HK-2 (cell line): Measurements from ENCODE around the gene PHACTR3.
A peak's percentile ranks its signal among the peaks of the same experiment; 100 is the strongest.
"Not testable (repeated sequence)": the region's sequence is repeated elsewhere in the genome, so short reads cannot be mapped to it uniquely, and the experiment has no call there.

Experiments used
- DNase-seq: peaks from one replicate; pipeline ENCODE4 v3.0.0-alpha.2; 2018; ENCODE audit not compliant: unreplicated experiment

PHACTR3 gene

GRCh38 chr20:59603781-59604541, at the start of gene PHACTR3:
TSS of gene PHACTR3 (plus strand) at chr20:59604540. CDS start at chr20:59605015, 475 bp downstream.
- no peak for DNase-seq

DNA sequence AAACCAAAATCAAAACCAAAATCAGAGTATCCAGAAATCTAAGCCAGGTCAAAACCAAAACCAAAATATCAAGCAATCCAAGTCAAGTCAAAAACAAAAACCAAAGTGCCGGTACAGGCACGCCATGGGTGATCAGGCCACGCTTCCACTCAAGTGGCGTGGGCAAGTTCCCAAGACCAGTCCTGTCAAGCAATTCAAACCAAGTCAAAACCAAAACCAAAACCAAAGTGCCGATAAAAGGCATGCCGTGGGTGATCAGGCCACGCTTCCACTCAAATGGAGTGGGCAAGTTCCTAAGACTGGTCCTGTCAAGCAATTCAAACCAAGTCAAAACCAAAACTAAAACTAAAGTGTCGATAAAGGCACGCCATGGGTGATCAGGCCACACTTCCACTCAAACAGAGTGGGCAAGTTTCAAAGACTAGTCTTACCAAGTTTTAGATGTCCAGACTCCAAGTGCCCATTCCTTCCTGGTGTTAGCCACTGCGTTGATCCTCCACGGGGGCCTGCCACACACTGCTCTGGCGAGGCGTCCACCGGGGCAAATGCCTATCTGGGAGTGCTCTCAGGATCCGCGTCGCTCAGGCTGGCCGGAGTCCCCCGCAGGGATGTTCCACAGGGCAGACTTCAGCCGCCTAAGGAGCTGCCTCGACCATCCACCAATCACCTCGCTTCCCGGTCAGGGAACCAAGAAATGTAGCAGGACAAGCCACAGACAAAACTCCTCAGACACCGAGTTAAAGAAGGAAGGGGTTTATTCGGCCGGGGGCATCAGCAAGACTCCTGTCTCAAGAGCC, 46.4 kb upstream of the PHACTR3 start:
- not testable (repeated sequence) for DNase-seq

DNA sequence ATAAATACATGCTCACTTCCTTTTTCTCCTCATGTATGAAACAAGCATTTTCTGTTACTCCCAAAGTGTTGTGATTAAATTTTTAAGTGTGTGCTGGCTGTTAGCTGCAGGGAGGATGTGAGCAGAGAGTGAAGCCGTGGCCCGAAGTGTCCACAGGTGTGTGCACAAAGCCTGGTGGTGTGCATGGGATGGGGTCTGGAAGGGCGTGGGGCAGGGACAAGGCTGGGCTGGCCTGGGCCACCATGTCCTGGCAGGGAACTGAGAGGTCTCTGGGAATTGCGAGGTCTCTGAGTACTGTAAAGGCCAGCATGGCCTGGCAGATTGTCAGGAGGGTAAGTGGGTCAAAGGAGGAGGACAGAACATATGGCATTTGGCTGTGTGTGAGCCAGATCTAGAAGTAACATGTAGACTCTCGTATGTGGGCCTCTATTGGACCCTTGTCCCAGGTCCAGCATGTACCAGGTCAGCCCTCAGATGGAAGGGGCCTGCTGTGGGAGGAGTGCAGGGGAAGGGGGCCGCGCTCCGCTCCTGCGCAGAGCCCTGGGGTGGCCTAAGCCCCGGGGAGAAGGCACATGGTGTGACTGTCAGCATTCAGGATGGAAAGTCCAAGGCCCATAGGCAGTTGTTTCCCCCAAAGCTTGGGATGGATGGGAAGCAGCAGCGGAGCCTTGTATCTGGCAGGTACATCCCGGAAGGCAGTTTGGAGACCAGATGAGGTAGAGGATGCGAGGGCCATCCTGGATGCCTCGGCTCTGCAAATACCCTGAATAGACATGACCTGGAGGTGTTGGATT, 45.1 kb upstream of the PHACTR3 start:
- no peak for DNase-seq

- DNase-seq = no peak
Measured at GRCh38 chr20:59559863-59560262, 44.5 kb upstream of the PHACTR3 start.

DNA sequence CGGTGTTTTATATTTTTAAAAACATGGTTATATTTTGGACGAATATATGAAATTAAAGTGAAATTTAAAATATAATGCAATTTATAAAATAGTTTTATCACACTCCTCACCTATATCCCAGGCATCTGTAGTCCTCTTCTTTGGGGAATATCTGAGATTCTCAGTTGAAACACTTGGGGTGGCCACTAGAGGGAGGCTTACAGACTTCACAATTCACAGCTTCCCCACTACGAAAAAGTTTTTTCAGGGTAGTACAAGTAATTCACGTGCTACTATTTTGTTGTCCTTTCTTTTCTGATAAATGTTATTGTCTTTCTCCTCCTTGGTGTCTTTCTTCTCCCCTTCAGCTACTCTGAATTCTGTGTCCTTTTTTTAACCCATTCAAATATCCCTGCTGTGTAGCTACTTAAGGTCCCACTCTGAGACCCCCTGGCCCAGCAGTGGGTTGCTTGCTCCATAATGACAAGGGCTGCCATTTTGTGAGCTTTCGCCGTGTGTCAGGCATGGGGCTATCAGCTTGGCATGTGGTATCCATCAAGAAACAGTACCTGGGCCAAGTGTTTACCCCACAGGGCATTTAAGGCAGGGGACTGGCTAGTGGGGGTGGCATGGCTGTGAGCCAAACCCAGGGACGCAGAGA, 43.6 kb upstream of the PHACTR3 start:
- no peak for DNase-seq

GRCh38 chr20:59561228-59561605, 43.1 kb upstream of the PHACTR3 start:
- DNase-seq = no peak

GRCh38 chr20:59561614-59562277, 42.6 kb upstream of the PHACTR3 start:
- DNase-seq = no peak

GRCh38 chr20:59564171-59564570, 40.2 kb upstream of the PHACTR3 start:
- no peak for DNase-seq

DNA sequence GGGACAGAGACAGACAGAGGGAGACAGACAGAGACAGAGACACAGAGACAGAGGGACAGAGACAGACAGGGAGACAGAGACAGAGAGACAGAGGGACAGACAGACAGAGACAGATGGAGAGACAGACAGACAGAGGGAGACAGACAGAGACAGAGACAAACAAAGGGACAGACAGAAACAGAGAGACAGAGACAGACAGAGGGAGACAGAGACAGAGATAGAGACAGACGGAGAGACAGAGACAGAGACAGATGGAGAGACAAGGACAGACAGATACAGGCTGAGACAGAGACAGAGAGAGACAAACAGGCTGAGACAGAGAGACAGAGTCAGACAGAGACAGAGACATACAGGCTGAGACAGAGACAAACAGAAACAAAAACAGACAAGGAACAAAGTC, 39.4 kb upstream of the PHACTR3 start:
- DNase-seq = no peak

- no peak for DNase-seq
Measured at GRCh38 chr20:59565768-59566461, 38.4 kb upstream of the PHACTR3 start.

GRCh38 chr20:59566631-59567524, 37.5 kb upstream of the PHACTR3 start:
- DNase-seq = no peak

DNA sequence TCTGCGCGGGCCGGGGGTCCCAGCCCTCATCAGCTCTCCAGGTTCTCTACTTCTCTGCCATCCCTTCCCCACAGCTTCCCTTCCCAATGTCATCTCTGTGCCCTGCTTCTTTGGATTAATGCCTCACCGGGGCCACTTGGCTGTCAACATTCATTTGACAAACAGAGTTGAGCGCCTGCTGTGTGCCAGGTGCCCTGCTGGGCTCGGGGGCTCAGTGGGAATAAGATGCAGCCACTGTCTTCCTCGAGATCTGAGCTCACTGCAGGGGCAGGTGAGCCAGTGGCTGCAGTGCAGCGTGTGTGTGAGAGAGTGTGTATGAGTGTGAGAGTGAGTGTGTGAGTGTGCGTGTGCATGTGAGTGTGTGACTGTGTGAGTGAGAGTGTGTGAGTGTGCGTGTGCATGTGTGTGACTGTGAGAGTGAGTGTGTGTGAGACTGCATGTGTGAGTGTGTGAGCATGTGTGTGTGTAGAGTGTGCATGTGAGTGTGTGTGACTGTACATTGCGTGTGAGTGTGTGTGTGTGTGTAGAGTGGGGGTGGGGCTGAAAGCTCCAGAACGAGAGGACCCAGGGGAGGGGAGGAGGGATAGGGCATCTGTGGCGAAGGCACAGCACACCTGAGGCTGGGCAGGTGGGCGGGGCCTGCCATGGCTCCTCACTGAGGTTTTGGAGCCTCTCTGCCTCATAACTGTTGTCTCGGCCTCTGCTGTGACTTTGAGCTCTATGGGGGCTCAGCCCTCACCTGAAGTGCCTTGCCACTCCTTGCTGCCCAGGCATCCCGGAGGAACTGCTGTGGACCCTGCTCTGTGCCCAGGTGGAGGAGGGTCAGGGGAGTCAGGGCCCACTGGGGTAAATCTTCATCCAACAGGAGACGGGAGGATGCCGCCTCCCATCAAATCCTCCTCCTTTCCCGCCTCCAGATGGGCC, 36.5 kb upstream of the PHACTR3 start:
- no peak for DNase-seq

- DNase-seq = no peak
Measured at GRCh38 chr20:59568509-59569024, 35.8 kb upstream of the PHACTR3 start.

GRCh38 chr20:59569305-59569704, 35.0 kb upstream of the PHACTR3 start:
- no peak for DNase-seq

DNA sequence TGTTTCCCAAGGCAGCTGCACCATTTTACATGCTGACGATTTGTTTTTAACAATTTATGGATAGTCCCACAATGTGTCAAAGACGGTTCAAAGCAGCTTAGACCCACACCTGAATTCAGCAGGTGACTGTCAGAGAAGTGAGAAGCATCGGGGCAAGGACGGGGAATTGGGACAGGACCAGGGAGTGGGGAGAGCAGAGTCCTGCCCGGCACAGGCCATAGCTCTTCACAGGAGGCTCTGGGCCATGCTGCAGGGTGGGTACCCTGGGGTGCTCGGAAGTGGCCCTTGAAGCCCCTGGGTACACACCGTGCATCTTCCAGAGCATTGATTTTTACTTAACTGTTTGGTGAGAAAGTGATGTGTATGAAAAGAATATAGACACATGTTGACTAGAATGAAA, 33.2 kb upstream of the PHACTR3 start:
- no peak for DNase-seq

DNA sequence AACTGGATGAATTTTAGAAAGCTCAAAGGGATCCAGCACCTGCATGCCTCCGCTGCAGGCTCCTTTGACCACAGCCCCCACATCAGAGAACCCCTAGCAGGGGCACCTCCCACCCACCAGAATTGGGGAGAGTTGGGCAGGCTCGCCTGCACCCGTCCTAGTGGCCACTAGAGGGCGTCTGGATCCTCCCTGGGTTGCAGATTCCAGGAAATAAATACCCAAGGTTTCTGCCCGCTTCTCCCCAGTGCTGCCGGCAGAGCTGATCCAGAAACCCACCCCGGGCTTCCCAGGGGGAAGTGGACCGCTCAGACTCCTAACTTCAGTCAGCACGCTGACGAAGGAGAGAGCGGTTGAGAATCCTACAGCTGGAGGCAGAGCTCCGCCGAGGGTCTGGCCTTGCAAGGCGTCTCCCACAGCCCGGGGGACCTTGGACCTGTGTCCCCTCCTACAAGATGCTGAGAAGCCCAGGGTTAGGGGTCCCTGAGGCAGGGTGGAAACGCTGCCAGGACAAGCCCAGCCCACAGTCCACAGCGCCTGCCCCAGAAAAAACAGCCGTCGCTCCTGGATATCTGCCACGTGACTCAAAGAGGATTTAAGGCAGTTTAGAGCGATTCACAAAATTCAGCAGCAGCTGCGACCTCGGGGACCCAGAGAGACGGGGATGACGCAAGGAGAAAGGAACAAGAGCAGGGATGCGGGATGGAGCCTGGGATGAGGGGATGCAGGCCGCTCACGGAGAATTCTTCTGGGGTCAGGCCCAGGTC, 32.6 kb upstream of the PHACTR3 start:
- peak; percentile 70 for DNase-seq

DNA sequence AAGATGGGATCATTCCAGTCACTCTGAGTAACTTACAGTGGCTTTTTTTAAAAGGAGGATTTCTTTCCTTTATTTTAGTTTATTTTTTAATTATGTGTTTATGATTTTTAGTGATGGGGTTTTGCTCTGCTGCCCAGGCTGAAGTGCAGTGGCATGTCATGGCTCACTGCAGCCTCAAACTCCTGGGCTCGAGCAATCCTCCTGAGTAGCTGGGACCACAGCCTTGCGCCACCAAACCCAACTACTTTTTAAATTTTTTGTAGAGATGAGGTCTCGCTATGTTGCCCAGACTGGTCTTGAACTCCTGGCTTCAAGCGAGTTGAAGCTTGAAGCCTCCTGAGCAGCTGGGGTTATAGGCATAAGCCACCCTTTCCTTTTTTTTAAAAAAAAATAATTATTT, 31.8 kb upstream of the PHACTR3 start:
- DNase-seq = no peak

DNA sequence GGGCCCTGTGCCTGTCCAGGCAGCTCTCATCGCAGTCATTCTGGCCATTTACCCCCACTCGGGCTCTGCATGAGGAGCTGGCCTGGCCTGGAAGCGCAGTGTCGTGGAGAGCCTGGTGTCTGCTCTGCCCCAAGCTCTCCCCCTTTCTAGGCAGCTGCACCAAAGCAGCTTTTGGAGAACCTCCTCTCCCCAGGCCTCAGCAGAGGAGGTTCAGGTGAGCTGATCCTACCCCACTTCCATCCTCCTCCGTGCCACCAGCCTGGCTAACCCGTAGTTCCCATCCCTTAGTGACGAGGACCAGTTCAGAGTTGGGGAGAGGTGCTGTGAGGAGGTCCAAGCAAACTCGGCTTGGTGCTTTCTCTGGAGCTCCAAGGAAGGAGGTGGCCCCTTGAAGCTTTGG, 30.5 kb upstream of the PHACTR3 start:
- DNase-seq = no peak
